GM18511 (cell line): ENCODE results near the gene UBB.

ENCODE experiments used
- ATAC-seq: cut with Tn5 transposase; IDR thresholded peaks from one replicate; pipeline ENCODE4 v1.9.1; 2021; ENCODE audit warnings: mild to moderate bottlenecking, moderate library complexity; ENCODE audit not compliant: unreplicated experiment

The UBB gene

DNA sequence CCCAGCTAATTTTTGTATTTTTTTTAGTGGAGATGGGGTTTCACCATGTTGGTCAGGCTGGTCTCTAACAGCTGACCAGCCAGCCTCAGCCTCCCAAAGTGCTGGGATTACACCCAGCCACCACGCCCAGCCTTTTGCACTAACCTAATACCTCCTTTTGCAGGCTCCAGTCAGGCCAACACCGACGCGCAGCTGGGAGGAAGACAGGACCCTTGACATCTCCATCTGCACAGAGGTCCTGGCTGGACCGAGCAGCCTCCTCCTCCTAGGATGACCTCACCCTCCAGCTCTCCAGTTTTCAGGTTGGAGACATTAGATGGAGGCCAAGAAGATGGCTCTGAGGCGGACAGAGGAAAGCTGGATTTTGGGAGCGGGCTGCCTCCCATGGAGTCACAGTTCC lies 36.5 kb downstream of the UBB start:
- no peak for ATAC-seq

GRCh38 chr17:16417896-16418684 lies 37.2 kb downstream of the UBB start:
- no peak for ATAC-seq

GRCh38 chr17:16418685-16419068 lies 37.8 kb downstream of the UBB start:
- no peak for ATAC-seq

DNA sequence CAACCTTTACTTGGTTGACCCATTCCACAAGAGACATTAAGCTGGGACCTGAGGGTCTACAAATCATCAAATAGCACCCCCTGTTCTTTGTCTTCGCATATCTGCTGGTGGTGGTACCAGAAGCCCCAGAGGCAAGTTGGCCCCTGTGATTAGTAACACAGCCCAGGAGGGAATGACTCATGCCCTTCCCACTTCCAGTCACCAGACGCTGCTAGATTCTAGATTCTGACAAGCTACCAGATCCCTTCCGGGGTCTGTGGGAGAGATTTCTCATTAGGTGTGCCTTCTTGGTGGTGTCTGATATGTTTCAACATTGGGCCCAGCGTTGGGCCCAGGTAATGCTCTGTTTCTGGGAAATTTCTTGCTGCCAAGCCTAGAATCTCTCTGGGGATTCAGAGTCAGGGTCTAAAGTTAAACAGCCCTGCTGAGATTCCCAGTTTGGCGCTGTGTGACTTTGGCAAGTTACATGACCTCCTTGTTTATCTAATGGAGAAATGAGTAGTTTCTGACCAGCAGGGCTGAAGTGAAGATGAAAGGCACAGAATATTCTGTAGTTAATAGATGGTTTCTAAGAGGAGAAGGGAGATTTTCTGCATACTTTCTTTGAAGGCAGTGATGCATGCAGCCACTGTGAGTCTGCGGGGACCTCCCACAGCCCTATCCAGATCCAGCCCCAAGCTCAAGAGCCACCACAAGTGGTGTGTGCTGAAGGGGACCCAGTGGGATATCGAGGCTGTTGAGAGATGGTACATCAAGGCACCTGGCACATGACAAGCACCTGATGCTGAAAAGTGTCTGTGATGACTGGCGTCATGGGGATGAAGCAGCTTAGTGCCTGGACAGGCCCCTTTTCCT lies 38.4 kb downstream of the UBB start:
- ATAC-seq: peak; percentile 45

GRCh38 chr17:16419929-16420271 lies 39.0 kb downstream of the UBB start:
- peak; percentile 20 for ATAC-seq

DNA sequence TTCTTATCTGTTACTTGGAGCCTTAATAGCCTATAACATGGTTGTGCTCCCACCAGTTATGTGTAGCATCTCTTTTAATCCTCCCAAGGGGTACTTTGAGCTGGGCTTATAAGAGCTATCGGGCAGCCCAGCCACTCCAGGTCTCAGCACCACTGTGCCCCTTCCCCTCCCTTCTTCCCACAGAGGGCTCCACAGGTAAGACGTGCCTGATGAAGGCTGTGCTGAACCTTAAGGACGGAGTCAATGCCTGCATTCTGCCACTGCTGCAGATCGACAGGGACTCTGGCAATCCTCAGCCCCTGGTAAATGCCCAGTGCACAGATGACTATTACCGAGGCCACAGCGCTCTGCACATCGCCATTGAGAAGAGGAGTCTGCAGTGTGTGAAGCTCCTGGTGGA lies 41.5 kb downstream of the UBB start:
- ATAC-seq: no peak

- no peak for ATAC-seq
These were observed 42.5 kb downstream of the UBB start for GRCh38 chr17:16423226-16423872.

- no peak for ATAC-seq
These were observed 44.3 kb downstream of the UBB start for GRCh38 chr17:16425202-16425601.

- ATAC-seq: no peak
These were observed 45.1 kb downstream of the UBB start for GRCh38 chr17:16425698-16426659.

DNA sequence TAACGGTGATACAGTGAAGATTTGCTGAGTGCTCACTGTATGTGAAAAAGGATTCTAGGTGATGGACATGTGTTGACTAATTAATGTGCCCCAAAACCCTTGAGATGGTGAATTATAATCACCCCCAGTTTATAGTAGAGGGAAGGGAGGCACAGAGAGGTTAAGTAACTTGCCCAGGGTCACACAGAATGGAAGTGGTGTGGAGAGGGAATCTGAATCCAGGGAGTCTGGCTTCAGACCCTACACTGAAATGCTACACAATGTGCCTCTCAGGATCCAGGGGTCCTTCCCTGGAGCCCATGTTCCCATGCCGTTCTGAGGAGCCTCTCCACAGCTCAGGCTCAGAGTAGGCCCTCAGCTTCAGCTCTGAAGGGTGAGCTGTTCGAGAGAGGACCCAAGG lies 46.1 kb downstream of the UBB start:
- ATAC-seq: no peak

GRCh38 chr17:16428098-16428882 lies 47.4 kb downstream of the UBB start:
- no peak for ATAC-seq

DNA sequence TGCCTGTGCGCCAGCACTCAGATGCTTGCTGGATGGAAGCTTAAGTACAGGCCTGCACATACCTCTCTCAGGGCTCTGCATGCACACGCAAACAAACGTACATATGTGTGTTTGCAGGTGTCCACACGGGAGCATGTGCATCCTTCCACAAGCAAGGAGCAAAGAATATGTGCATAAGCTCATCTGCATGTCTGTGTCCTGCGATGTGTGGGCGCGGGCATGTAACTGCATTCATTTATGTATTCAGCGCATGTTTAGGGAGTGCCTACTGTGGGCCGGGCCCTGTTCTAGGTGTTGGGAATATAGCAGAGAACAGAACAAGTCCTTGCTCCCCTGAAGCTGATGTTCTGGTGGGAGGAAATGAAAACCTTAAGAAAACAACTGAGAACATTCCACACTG lies 48.2 kb downstream of the UBB start:
- ATAC-seq: no peak

DNA sequence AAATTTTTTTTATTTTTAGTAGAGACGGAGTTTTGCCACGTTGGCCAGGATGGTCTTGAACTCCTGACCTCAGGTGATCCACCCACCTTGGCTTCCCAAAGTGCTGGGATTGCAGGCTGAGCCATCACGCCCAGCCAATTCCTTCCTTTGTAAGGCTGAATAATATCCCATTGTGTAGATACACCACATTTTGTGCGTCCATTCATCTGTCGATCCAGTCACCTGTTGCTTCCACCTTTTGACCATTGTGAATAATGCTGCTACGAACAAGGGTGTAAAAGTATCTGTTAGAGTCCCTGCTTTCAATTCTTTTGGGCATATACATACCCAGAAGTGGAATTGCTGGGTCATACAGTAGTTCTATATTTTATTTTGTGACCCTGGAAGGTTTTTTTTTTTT lies 49.8 kb downstream of the UBB start:
- no peak for ATAC-seq

DNA sequence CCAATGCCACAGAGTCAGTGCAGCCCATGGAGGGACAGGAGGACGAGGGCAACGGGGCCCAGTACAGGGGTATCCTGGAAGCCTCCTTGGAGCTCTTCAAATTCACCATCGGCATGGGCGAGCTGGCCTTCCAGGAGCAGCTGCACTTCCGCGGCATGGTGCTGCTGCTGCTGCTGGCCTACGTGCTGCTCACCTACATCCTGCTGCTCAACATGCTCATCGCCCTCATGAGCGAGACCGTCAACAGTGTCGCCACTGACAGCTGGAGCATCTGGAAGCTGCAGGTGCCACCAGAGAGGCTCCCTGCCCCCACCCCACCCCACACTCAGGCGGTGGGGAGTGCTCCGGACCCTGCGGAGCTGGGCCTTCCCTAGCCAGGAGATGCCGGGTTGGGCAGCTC lies 51.1 kb downstream of the UBB start:
- ATAC-seq: no peak
